K562 (cell line): Measurements from ENCODE around the gene ARMC2. TPM values are rescaled to one million over a fixed set of nuclear protein-coding genes. Genes with fewer than 3 reads are reported as not detected.
A peak's percentile ranks its signal among the peaks of the same experiment; 100 is the strongest.

Experiments
- ATAC-seq: fragments of 200-7000 bp; cut with Tn5 transposase; 3 replicates; pipeline ENCODE4 v1.9.1; 2020; ENCODE audit warnings: moderate library complexity
- BruUV-seq: library from RNA; stranded (reverse); fragments of 400-500 nt; replicated peaks from 2 replicates; lab custom pipeline; 2021; lab: Mats Ljungman, UMichigan
- CTCF ChIA-PET: fragments of 300-600 bp; formaldehyde crosslinking; extraction: SDS; loops from one replicate; lab custom pipeline; 2021; ENCODE audit warnings: low intra/inter-chr PET ratio; lab: Yijun Ruan, JAX
- POLR2A ChIA-PET: fragments of 300-600, 350-650 bp; sonication (Branson Sonifier 250); formaldehyde crosslinking; extraction: SDS; loops from one replicate; lab custom pipeline; 2021; ENCODE audit warnings: antibody characterized with exemption, inconsistent platforms; lab: Yijun Ruan, JAX
- DNase-seq, 4 experiments: peaks; one replicate each; pipeline versions ENCODE4 v3.0.0 to v3.0.0-alpha.2; 2011 to 2018; ENCODE audit warnings: low spot score in 3 of 4, mixed read lengths in 3 of 4; ENCODE audit errors: extremely low read depth in 1 of 4
- FAIRE-seq: peaks from 2 replicates; lab custom pipeline; 2011; peaks lifted over from hg19 to GRCh38; lab: Jason Lieb, UNC
- H2AFZ ChIP-seq: 2 replicates; pipeline ENCODE4 v1.6.0; 2011; ENCODE audit warnings: low read depth, low read length, control low read depth, inconsistent platforms
- H3K27ac ChIP-seq: fragments of 200-600 bp; 3 replicates; pipeline ENCODE4 v1.8.0; 2011; ENCODE audit warnings: low read depth, mild to moderate bottlenecking, control low read depth, inconsistent platforms, low read length, moderate library complexity, mixed read lengths; ENCODE audit errors: extremely low read depth
- H3K27me3 ChIP-seq, 2 experiments: fragments of 300-600 bp in 1 of 2; 2 replicates in 1 of 2; 3 replicates in 1 of 2; pipeline versions ENCODE4 v1.6.0 to v1.8.0; 2011; ENCODE audit warnings: inconsistent platforms in 2 of 2, low read length in 2 of 2, mild to moderate bottlenecking in 1 of 2, mixed read lengths in 1 of 2, moderate library complexity in 1 of 2; ENCODE audit not compliant: control insufficient read depth in 2 of 2, insufficient read depth in 2 of 2
- H3K36me3 ChIP-seq: fragments of 300-600 bp; 3 replicates; pipeline ENCODE4 v1.8.0; 2011; ENCODE audit warnings: mild to moderate bottlenecking, low read length, inconsistent platforms; ENCODE audit not compliant: control insufficient read depth, insufficient read depth
- H3K4me1 ChIP-seq, 2 experiments: fragments of 200-600 bp in 1 of 2; replicated peaks in 1 of 2; 2 replicates in 1 of 2; 3 replicates in 1 of 2; pipeline versions ENCODE4 v1.5.1 to v1.8.0; 2011; ENCODE audit warnings: inconsistent platforms in 2 of 2, low read length in 2 of 2, mild to moderate bottlenecking in 1 of 2, mixed read lengths in 1 of 2, moderate library complexity in 1 of 2; ENCODE audit not compliant: control insufficient read depth in 2 of 2, insufficient read depth in 2 of 2
- H3K4me2 ChIP-seq: 2 replicates; pipeline ENCODE4 v1.6.1; 2011; ENCODE audit warnings: low read length, control low read depth, inconsistent platforms, mixed read lengths; ENCODE audit not compliant: insufficient read depth
- H3K4me3 ChIP-seq: fragments of 200-600 bp; sonication (generic), shearing (Covaris generic); 2 replicates; pipeline ENCODE4 v1.5.1; 2016; ENCODE audit warnings: control low read depth, inconsistent platforms
- H3K79me2 ChIP-seq: fragments of 200-600 bp; 3 replicates; pipeline ENCODE4 v1.8.0; 2011; ENCODE audit warnings: low read length, inconsistent platforms; ENCODE audit not compliant: control insufficient read depth, insufficient read depth
- H3K9ac ChIP-seq, 2 experiments: 2 replicates each; pipeline versions ENCODE4 v1.6.0 to v1.6.1; 2011; ENCODE audit warnings: low read depth in 2 of 2, low read length in 2 of 2, control low read depth in 1 of 2, inconsistent platforms in 1 of 2, mild to moderate bottlenecking in 1 of 2, mixed read lengths in 1 of 2; ENCODE audit not compliant: insufficient read depth in 1 of 2
- H3K9me1 ChIP-seq: one replicate; pipeline ENCODE4 v1.6.0; 2011; ENCODE audit warnings: inconsistent platforms, mild to moderate bottlenecking, low read length, moderate library complexity; ENCODE audit not compliant: control insufficient read depth, insufficient read depth
- H3K9me3 ChIP-seq: replicated peaks from 2 replicates; pipeline ENCODE4 v1.5.1; 2011; ENCODE audit warnings: low read depth, low read length, inconsistent platforms; ENCODE audit not compliant: control insufficient read depth, insufficient read depth
- H4K20me1 ChIP-seq: replicated peaks from 2 replicates; pipeline ENCODE4 v1.6.1; 2011; ENCODE audit warnings: low read length, inconsistent platforms, mixed read lengths; ENCODE audit not compliant: control insufficient read depth, insufficient read depth
- CSDE1 ChIP-seq, 2 experiments: fragments of 450-650 bp; IDR thresholded peaks; 2 replicates each; pipeline ENCODE4 v1.6.1; 2016; ENCODE audit warnings: mild to moderate bottlenecking in 1 of 2
- HDGF ChIP-seq: fragments of 450-650 bp; IDR thresholded peaks from 2 replicates; pipeline ENCODE4 v1.6.1; 2016
- HMG20A ChIP-seq: fragments of 450-650 bp; formaldehyde crosslinking; conservative IDR thresholded peaks from 2 replicates; pipeline ENCODE4 v1.4.0; 2020; ENCODE audit warnings: mild to moderate bottlenecking, mixed read lengths
- HNRNPH1 ChIP-seq: fragments of 200-400 bp; formaldehyde crosslinking; optimal IDR thresholded peaks from 2 replicates; pipeline ENCODE3; 2017; ENCODE audit warnings: low read depth, mild to moderate bottlenecking, low read length, moderate library complexity
- KLF1 ChIP-seq: fragments of 450-650 bp; IDR thresholded peaks from 2 replicates; pipeline ENCODE4 v1.6.1; 2016; ENCODE audit warnings: missing genetic modification characterization, missing compliant biosample characterization
- LARP7 ChIP-seq: fragments of 450-650 bp; IDR thresholded peaks from 2 replicates; pipeline ENCODE4 v1.6.1; 2016
- MEIS2 ChIP-seq: fragments of 450-650 bp; IDR thresholded peaks from 2 replicates; pipeline ENCODE4 v1.6.1; 2014; ENCODE audit warnings: mild to moderate bottlenecking; ENCODE audit not compliant: partially characterized antibody
- MYC ChIP-seq, 2 experiments: fragments of 250-450 bp in 1 of 2; sonication (Bioruptor Pico) in 1 of 2; IDR thresholded peaks; 2 replicates each; pipeline versions ENCODE4 v1.5.1 to v1.6.1; 2012 to 2021; ENCODE audit warnings: low read depth in 2 of 2, borderline replicate concordance in 1 of 2, improper control_type of control experiment in 1 of 2, low read length in 1 of 2, mild to moderate bottlenecking in 1 of 2, moderate library complexity in 1 of 2
- POLR2H ChIP-seq: IDR thresholded peaks from 2 replicates; pipeline ENCODE4 v1.6.1; 2016; ENCODE audit warnings: missing genetic modification characterization, low read depth, mild to moderate bottlenecking, control low read depth, missing compliant biosample characterization, moderate library complexity
- RHOXF2B ChIP-seq: fragments of 250-450 bp; sonication (Bioruptor Pico); conservative IDR thresholded peaks from 2 replicates; pipeline ENCODE4 v1.5.1; 2021
- SIN3B ChIP-seq: fragments of 450-650 bp; IDR thresholded peaks from 2 replicates; pipeline ENCODE4 v1.6.1; 2017; ENCODE audit warnings: low read depth, mild to moderate bottlenecking, moderate library complexity
- ZNF175 ChIP-seq: fragments of 200-800 bp; sonication (Bioruptor generic); IDR thresholded peaks from 2 replicates; pipeline ENCODE4 v1.6.1; 2016; ENCODE audit warnings: low read depth, mild to moderate bottlenecking, missing genetic modification characterization, missing compliant biosample characterization
- ZNF311 ChIP-seq: fragments of 250-450 bp; sonication (Bioruptor Pico); IDR thresholded peaks from 2 replicates; pipeline ENCODE4 v1.4.0; 2020; ENCODE audit warnings: mild to moderate bottlenecking, moderate library complexity
- ZNF316 ChIP-seq: fragments of 450-650 bp; IDR thresholded peaks from 2 replicates; pipeline ENCODE4 v1.6.1; 2016
- ZNF589 ChIP-seq: fragments of 200-800 bp; sonication (Bioruptor generic); IDR thresholded peaks from 2 replicates; pipeline ENCODE4 v1.6.1; 2016; ENCODE audit warnings: low read depth, missing genetic modification characterization, missing compliant biosample characterization
- WGBS: fragments of 100-300 bp; shearing (Covaris generic); methylation state at CpG from one replicate; pipeline ENCODE4 v1.1.6; 2016; ENCODE audit warnings: low coverage, mixed read lengths; ENCODE audit not compliant: insufficient coverage; ENCODE audit errors: missing lambda C conversion rate; 5-methylcytosine and 5-hydroxymethylcytosine counted together
- in situ Hi-C: fragments of 300-500 bp; cut with MboI; formaldehyde crosslinking; loops from 4 replicates; pipeline ENCODE4 v1.15.0; 2018; ENCODE audit warnings: inconsistent platforms, mixed read lengths
- intact Hi-C: fragments of 100-400 bp; cut with micrococcal nuclease; formaldehyde crosslinking; loops from 2 replicates; pipeline ENCODE4 v1.14.2; 2022
- polyA plus RNA-seq, 8 experiments: library from polyadenylated mRNA; depleted of rRNA in 4 of 8; stranded (reverse) in 5 of 8; unstranded in 3 of 8; fragments of >200 nt; fragmentation: Nextera tagmentation in 2 of 8; fragmentation: Illumina TruSeq in 1 of 8; extraction: Ambion mirVana in 2 of 8; extraction: Trizol in 1 of 8; gene quantifications; 2 replicates each; pipeline versions ENCODE4 v1.2.1 to v1.2.3, GENCODE V29; 2011 to 2014; ENCODE audit warnings: inconsistent platforms in 1 of 8, missing spikeins in 1 of 8
- total RNA-seq, 7 experiments: library from RNA; depleted of rRNA in 6 of 7; stranded (reverse); fragments of >200 nt in 6 of 7; fragmentation: Illumina TruSeq in 2 of 7; extraction: Trizol in 2 of 7; gene quantifications; 2 replicates each; pipeline versions ENCODE4 v1.2.1 to v1.2.3, GENCODE V29; 2011 to 2021; ENCODE audit warnings: low replicate concordance in 1 of 7
- TF ChIP-seq, protein P1 (sequence below): fragments of 250-450 bp; sonication (Bioruptor Pico); IDR thresholded peaks from 2 replicates; pipeline ENCODE4 v1.5.0; 2020; ENCODE audit warnings: mild to moderate bottlenecking
- TF ChIP-seq, protein P2 (sequence below), 2 experiments: fragments of 450-650 bp; IDR thresholded peaks; 2 replicates each; pipeline ENCODE4 v1.6.1; 2016
- TF ChIP-seq, protein P3 (sequence below): fragments of 450-650 bp; formaldehyde crosslinking; IDR thresholded peaks from 2 replicates; pipeline ENCODE4 v1.4.0; 2022; ENCODE audit warnings: mild to moderate bottlenecking, moderate library complexity
- TF ChIP-seq, protein P4 (sequence below): fragments of 450-650 bp; IDR thresholded peaks from 2 replicates; pipeline ENCODE4 v1.6.1; 2017; ENCODE audit warnings: mild to moderate bottlenecking, moderate library complexity

Gene ARMC2
- total and polyA plus RNA-seq, 9 of the 15 experiments (the other 6 are each of a cell fraction or from before 2014, with no cell fraction given), result 0.14 to 3.0 (median 0.82) TPM

DNA sequence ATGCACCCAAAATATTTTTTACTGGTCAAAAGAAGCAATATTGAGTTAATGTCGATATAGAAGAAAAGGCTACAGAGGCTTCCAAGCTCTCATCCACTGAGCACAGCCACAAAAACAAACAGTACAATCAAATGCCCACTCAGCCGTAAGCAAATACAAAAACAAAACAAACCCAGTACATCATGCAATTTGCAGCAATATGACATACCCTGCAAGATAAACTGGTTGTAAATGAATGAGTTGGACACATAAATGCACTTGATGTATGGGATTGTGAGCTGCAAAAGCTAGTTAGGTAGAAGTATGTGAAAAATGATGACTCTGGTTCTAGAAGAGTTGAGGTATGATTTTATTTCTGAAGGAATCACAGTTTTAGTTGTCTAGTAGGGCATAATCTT is 162.5 kb downstream of the ARMC2 start:
- Histone ChIP-seq H3K9me1 (no peaks in the 10 kb centered on the region), H3K4me3 (no peak overlapping the region), H2AFZ (no peak overlapping the region), H3K36me3 (no peaks in the 10 kb centered on the region), H3K27ac (no peak overlapping the region), H3K4me2 (0 out of 2 replicates have a peak overlapping the region, but pooled peaks have one; percentile 36), H4K20me1 (no peaks in the 10 kb centered on the region), H3K27me3 (no peaks in the 10 kb centered on the region), H3K79me2 (peaks cover 10% of the 10 kb centered on the region; the same call in 1 of the 3 replicates), H3K9ac (peak overlapping the region in 1 of 2 experiments; percentile 85; a peak in 1 of 4 replicates), H3K9me3 (no peaks in the 10 kb centered on the region), H3K4me1 (peaks cover 6 to 11% of the 10 kb centered on the region in 2 experiments)
- ATAC-seq (no peak), FAIRE-seq (peak; percentile 78), DNase-seq (no peak)
- POLR2A ChIA-PET, result interaction anchor here (1.2 to 1.5 kb wide), 2 partner anchors 8 to 27 kb away, joined by 3 read pairs; no protein-coding TSS in a partner anchor
- CTCF ChIA-PET, result no interaction called here
- intact Hi-C loops (no loop called here), in situ Hi-C loops (no loop called here)
- no TSS peak for BruUV-seq
- WGBS, result 37% methylated on average over 2 of the region's 2 CpGs
- TF ChIP-seq SIN3B (no peak), HDGF (no peak), HNRNPH1 (no peak), MEIS2 (peak; percentile 32), MYC (IDR thresholded peaks at IDR 0.05; ENCODE audit: low read depth, low read length) (no peak), MYC (CRISPR knock-in tag; IDR thresholded peaks at IDR 0.05; ENCODE audit: borderline replicate concordance, low read depth) (no peak), POLR2H (tag) (peak; percentile 42; the same call in 1 of the 2 replicates), ZNF589 (CRISPR knock-in tag) (no peak), ZNF175 (CRISPR knock-in tag) (no peak), LARP7 (no peak), RHOXF2B (CRISPR knock-in tag) (no peak), HMG20A (CRISPR knock-in tag) (no peak), KLF1 (tag) (no peak), CSDE1 (IDR thresholded peaks at IDR 0.05) (no peak), ZNF311 (CRISPR knock-in tag) (no peak), ZNF316 (0 out of 2 replicates have a peak, but pooled peaks have one; percentile 27)
- TF ChIP-seq, protein P1, sequence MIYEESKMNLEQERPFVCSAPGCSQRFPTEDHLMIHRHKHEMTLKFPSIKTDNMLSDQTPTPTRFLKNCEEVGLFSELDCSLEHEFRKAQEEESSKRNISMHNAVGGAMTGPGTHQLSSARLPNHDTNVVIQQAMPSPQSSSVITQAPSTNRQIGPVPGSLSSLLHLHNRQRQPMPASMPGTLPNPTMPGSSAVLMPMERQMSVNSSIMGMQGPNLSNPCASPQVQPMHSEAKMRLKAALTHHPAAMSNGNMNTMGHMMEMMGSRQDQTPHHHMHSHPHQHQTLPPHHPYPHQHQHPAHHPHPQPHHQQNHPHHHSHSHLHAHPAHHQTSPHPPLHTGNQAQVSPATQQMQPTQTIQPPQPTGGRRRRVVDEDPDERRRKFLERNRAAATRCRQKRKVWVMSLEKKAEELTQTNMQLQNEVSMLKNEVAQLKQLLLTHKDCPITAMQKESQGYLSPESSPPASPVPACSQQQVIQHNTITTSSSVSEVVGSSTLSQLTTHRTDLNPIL, result no peak
- TF ChIP-seq, protein P2, sequence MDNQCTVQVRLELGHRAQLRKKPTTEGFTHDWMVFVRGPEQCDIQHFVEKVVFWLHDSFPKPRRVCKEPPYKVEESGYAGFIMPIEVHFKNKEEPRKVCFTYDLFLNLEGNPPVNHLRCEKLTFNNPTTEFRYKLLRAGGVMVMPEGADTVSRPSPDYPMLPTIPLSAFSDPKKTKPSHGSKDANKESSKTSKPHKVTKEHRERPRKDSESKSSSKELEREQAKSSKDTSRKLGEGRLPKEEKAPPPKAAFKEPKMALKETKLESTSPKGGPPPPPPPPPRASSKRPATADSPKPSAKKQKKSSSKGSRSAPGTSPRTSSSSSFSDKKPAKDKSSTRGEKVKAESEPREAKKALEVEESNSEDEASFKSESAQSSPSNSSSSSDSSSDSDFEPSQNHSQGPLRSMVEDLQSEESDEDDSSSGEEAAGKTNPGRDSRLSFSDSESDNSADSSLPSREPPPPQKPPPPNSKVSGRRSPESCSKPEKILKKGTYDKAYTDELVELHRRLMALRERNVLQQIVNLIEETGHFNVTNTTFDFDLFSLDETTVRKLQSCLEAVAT (IDR thresholded peaks at IDR 0.05), result no peak
- TF ChIP-seq, protein P3, sequence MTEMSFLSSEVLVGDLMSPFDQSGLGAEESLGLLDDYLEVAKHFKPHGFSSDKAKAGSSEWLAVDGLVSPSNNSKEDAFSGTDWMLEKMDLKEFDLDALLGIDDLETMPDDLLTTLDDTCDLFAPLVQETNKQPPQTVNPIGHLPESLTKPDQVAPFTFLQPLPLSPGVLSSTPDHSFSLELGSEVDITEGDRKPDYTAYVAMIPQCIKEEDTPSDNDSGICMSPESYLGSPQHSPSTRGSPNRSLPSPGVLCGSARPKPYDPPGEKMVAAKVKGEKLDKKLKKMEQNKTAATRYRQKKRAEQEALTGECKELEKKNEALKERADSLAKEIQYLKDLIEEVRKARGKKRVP (CRISPR knock-in tag), result peak; percentile 78
- TF ChIP-seq, protein P4, sequence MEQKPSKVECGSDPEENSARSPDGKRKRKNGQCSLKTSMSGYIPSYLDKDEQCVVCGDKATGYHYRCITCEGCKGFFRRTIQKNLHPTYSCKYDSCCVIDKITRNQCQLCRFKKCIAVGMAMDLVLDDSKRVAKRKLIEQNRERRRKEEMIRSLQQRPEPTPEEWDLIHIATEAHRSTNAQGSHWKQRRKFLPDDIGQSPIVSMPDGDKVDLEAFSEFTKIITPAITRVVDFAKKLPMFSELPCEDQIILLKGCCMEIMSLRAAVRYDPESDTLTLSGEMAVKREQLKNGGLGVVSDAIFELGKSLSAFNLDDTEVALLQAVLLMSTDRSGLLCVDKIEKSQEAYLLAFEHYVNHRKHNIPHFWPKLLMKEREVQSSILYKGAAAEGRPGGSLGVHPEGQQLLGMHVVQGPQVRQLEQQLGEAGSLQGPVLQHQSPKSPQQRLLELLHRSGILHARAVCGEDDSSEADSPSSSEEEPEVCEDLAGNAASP, result no peak
